ENCODE measurements around the gene ECE1.
A peak's percentile ranks its signal among the peaks of the same experiment; 100 is the strongest.
"Not testable (repeated sequence)": the region's sequence is repeated elsewhere in the genome, so short reads cannot be mapped to it uniquely, and the experiment has no call there.

The ECE1 gene

GRCh38 chr1:21246905-21247642 lies 43.2 kb downstream of the ECE1 start:
- no peak for DNase-seq

GRCh38 chr1:21245688-21246229 lies 44.5 kb downstream of the ECE1 start:
- DNase-seq, result no peak

GRCh38 chr1:21244986-21245687 lies 45.1 kb downstream of the ECE1 start:
- DNase-seq, result no peak

GRCh38 chr1:21244154-21244553 lies 46.1 kb downstream of the ECE1 start:
- no peak for DNase-seq

- no peak for DNase-seq
These were observed 47.4 kb downstream of the ECE1 start for GRCh38 chr1:21242846-21243245.

DNA sequence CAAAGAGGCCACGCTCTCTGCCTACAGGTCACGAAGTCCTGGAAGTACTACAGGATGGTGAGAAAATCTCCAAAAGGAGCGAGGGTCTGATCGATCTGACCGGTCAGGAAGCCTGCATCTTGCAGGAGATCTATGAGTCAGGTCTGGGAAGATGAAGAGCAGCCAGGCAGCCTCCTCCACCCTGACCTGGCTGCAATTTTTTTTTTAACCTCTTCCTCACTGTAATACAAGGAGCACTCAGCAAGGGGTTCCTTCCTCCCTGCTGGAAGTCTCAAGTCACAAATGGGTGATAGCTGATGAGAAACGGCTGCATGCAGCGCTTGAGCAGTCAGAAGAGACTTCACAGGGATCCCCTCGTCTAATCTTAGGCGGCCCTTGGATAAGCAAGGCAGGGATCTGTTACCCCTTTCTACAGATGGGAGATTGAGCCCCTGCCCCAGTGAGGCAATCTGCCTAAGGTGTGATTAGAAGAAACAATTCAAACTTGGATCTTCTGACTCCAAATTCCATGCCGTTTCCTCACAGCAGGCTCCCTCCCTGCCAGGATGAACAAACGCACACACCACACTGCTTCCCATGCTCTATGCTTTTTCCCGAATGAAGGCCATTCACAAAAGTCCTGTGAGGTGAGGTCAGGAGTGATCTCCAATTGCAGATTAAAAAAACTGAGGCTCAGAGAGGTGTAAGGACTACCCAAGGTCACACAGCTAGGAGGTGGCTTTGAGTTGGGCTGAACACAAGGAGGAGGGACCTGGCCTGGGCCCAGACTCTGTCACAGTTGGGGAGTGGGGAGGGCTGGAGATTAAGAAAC lies 48.3 kb downstream of the ECE1 start:
- DNase-seq, result no peak

GRCh38 chr1:21240706-21241105 lies 49.6 kb downstream of the ECE1 start:
- no peak for DNase-seq

- no peak for DNase-seq
These were observed 51.0 kb downstream of the ECE1 start for GRCh38 chr1:21239221-21239620.

DNA sequence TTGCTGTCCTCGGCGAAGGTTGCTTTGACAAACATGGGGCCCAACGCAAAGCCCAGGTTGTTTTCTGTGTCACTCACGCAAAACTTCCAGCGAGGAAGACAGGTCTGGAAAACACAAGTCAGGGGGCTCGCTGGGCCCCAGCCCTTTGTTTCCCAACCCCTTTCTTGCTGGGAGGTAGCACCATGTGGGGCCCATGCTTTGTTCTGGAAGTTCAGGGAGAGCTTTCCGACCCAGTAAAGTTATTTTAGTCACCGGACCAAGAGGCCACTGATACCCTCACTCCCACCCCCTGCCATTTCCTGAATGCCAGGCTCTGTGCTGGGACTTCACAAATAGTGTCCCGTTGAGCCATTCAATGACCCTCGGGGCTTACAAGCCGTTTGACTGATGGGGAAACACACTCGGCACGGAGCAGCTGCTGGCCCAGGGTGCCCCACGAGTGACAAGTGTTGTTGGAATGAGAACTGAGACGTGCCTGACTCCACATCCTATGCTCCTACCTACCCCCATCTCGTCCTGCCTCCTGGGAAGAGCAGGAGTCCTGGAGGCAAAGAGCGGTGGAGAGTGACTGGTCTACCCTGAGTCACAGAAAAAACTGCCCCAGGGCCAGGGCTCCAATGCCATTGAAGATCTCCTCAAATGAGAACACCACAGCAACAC lies 52.0 kb downstream of the ECE1 start:
- peak; percentile 90 for DNase-seq

DNA sequence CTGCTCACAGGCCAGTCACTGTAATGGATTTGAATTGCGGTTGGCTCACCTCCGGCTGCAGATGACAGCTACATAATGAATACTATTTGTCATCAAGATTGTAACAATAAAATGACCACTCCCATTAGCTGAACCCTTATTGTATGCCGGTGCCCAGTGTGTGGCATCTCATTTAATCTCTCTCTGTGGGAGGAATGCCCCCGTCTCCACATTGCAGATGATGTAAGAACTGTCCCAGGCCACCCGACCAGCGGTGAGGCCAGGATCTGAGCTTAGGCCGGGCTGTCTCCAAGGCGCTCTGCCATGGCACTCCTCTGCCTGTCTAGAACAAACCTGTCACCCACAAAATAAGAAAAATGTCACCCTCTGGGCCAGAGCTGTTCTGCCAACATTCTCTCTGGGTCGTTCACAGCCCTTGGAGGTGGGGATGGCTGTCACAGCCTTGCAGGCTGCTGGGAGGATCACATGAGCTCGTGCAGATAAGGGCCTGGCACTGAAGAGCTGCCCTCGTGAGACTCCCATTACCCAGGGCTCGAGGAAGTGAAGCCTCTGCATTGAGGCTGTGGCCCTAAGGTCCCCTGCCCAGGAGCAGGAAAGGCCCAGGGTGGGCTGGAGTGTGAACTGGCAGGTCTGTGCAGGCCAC lies 52.7 kb downstream of the ECE1 start:
- no peak for DNase-seq

GRCh38 chr1:21236178-21236577 lies 54.1 kb downstream of the ECE1 start:
- DNase-seq, result no peak

DNA sequence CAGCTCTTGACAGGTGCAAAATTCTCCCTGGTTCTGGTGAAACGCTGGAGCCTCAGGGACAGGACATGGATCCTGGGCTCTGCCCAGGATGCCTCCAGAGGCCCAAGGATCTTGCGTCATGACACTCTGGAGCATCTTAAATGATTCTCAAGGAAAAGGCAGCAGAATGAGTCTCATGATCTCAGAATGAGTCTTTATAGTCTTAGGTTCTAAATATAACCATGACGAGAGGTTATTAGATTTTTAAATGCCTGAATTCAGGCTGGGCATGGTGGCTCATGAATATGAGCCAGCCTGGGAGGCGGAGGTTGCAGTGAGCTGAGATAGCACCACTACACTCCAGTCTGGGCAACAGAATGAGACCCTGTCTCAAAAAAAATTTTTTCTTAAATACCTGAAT lies 55.5 kb downstream of the ECE1 start:
- no peak for DNase-seq

DNA sequence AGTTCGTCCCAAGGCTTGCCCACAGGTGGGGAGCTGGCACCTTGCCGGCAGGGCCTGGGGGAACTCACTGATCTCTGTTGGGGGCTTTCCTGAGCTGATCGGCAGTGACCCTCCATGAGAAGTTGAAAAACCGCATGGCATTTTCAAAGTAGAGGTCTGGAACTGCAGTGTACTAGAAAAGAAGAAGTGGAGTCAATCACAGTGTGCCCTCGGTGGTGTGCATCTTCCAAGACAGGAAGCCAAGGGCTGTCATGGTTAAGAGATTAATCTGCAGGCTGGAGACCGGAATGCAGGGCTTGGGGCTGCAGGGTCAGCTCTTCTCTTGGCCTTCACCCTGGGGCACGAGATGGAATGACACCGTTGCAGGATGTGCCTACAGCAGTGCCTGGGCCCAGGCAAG lies 56.8 kb downstream of the ECE1 start:
- no peak for DNase-seq

DNA sequence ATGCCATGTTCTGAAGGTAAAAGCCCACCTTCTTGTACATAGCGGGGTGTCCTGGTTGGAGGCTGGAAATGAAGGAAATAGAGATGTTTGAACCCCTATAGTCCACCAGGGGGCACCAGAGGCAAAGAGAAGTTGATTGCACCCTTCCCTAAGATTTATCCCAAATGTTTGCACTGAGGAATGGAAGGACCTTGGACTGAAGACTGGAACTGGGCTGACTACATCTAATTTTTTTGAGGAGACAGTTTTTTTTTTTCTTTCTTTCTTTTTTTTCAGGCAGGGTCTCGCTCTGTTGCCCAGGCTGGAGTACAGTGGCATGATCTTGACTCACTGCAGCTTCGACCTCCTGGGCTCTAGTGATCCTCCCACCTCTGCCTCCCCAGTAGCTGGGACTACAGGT lies 58.2 kb downstream of the ECE1 start:
- peak; percentile 19 for DNase-seq

DNA sequence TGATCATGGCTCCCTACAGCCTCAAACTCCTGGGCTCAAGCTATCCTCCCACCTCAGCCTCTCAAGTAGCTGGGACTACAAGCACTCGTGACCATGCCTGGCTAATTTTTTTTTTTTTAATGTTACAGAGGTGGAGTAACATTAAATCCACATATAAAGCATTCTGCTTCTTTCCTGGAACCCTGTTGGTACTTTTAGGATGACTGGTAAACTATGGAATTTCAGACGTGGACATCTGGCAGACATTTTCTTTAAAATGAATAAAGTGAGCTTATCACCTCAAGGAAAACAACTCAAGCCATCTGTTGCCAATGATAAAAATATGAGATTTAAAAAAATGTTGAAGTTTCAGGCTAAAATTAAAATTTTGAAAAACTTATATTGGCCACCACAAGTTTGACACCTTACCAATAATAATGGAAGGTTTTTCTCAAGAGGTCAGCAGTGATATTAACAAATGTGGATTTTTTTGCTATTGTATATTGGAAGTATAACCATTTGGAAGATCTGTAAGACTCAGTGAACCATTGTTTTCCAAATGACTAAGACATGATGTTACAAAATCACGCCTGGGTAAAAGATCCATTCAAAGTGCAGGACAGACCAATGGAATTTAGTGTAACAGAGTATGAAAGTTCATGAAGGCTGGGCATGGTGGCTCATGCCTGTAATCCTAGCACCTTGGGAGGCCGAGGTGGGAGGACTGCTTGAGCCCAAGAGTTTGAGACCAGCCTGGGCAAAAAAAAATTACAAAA lies 60.8 kb downstream of the ECE1 start:
- no peak for DNase-seq

DNA sequence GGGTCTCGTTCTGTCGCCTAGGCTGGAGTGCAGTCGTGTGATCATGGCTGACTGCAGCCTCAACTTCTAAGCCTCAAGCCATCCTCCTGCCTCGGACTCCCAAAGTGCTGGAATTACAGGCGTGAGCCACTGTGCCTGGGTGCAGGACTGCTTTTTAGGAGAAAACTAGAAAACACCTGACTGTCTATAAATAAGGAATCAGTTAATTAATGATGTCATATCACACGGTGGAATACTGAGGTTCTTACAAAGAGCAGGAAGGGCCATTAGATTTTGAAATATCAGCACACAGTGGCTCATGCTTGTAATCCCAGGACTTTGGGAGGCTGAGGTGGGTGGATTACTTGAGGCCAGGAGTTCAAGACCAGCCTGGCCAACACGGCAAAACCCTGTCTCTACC lies 62.0 kb downstream of the ECE1 start:
- not testable (repeated sequence) for DNase-seq

DNA sequence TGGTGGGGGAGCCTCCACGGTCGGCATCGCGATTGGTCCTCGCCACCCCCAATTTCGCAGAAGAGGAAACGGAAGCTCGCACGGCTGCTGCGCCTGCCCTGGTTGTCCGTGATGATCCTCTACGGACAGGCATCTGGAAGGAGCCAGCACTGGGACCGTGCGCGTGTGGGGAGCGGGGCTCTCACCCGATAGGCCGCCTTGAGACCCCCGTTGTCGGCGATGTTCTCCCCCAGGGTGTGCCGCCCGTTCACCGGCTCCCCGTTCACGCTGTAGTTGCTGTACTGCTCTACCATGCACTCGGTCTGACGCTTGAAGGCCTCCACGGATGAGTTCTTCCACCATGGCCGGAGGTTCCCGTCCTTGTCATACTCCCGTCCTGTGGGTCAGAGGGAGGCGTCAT lies 65.2 kb downstream of the ECE1 start:
- DNase-seq, result no peak

- DNase-seq, result no peak
These were observed 69.4 kb downstream of the ECE1 start for GRCh38 chr1:21220815-21221214.

DNA sequence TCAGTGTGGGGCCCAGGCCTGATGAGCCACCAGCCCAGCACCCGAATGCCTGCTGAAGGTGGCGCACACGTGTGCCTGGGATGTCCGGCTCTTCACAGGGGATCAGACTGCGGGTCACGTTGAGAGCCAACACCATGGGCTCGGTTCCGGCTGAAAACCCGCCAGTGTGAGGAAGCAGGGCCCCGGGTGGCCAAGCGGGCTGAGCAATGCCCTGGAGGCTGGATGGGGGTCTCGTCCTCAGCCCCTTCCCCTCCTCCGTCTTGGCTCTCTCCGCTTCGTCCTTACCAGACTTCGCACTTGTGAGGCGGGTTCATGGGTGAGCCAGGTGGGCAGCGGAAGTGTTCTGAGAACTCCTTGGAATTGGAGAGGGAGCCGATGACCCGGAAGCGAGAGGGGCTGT lies 70.6 kb downstream of the ECE1 start:
- no peak for DNase-seq

DNA sequence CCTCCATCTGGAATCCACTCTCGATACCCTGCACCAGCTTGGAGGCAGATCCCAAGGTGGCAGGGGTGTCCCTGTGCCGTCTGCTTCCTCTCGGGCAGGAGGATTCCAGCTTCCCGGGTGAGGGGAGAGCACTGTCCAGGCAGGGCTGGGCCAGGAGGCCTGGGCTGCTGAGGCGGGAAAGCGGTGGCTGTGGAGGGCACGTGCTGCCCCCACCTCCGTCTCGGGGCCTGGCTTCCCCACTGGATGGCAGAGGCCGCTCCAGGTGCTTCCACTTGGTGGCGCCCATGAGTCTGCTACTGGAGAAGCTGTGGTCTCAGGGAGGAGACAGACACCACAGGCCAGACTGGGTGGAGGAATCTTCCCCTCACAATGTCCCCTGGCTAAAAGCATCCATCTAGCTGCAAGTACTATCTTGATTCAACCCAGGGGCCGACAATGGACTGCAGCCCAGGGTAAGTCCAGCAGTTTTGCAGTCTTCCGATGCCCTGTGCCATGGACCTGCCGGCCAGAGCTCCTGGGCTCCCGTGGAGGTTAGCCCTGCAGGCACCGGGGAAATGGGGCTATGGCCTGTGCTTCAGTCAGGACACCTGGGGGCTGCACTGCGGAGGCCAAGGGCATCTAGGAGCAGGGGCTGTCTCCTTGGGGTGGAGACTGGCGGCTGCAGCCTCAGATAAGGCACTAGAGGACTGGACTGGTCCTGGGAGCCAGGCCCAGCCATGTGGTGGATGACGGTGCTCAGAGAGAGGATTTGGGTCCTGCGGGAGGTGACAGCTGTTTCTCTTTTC lies 72.3 kb downstream of the ECE1 start:
- DNase-seq, result no peak

Data from kidney glomerular epithelial cell (primary cell).